Effector memory CD8-positive, alpha-beta T cell (primary cell): Measurements from ENCODE around the gene ITPR3.

Source experiments
- ATAC-seq: fragments of 150-1000 bp; cut with Tn5 transposase; replicated peaks from 2 replicates; pipeline ENCODE4 v1.10.0; 2021; ENCODE audit warnings: mild to moderate bottlenecking, moderate library complexity
- DNase-seq, 3 experiments: peaks; one replicate each; pipeline ENCODE4 v3.0.0; 2021
- H3K27ac Mint-ChIP-seq, 2 donors: one replicate each; pipeline ENCODE4 v1.8.0; 2022; ENCODE audit warnings: mild to moderate bottlenecking in 2 of 2, mixed read lengths in 2 of 2, moderate library complexity in 2 of 2
- H3K27me3 Mint-ChIP-seq, 2 donors: one replicate each; pipeline ENCODE4 v1.8.0; 2022; ENCODE audit warnings: mixed read lengths in 2 of 2
- H3K36me3 Mint-ChIP-seq: one replicate; pipeline ENCODE4 v1.8.0; 2022; ENCODE audit warnings: mild to moderate bottlenecking, moderate library complexity, mixed read lengths; ENCODE audit not compliant: insufficient read depth
- H3K4me1 Mint-ChIP-seq, 2 donors: one replicate each; pipeline ENCODE4 v1.8.0; 2022; ENCODE audit warnings: low read depth in 2 of 2, mixed read lengths in 2 of 2
- H3K4me3 Mint-ChIP-seq, 2 donors: one replicate each; pipeline ENCODE4 v1.8.0; 2022; ENCODE audit warnings: mild to moderate bottlenecking in 2 of 2, mixed read lengths in 2 of 2, moderate library complexity in 2 of 2
- H3K9me3 Mint-ChIP-seq, 2 donors: one replicate each; pipeline ENCODE4 v1.8.0; 2022; ENCODE audit warnings: mixed read lengths in 2 of 2

The ITPR3 gene

GRCh38 chr6:33610779-33611732 lies 10.1 kb upstream of the ITPR3 start:
- Mint-ChIP-seq H3K27me3 (peaks cover 0 to 9% of the 10 kb centered on the region in 2 donors), H3K36me3 (no peaks in the 10 kb centered on the region), H3K9me3 (no peaks in the 10 kb centered on the region), H3K27ac (no peak overlapping the region), H3K4me1 (peaks cover 0 to under 1% of the 10 kb centered on the region in 2 donors), H3K4me3 (no peak overlapping the region)
- DNase-seq (no peak), ATAC-seq (no peak)

GRCh38 chr6:33613146-33613794 lies 7.9 kb upstream of the ITPR3 start:
- Mint-ChIP-seq H3K4me1 (peaks cover 6 to 13% of the 10 kb centered on the region in 2 donors), H3K36me3 (peaks cover under 1% of the 10 kb centered on the region), H3K4me3 (no peak overlapping the region), H3K27ac (peak overlapping the region in 1 of 2 donors; percentile 84), H3K9me3 (no peaks in the 10 kb centered on the region), H3K27me3 (peaks cover 0 to 9% of the 10 kb centered on the region in 2 donors)
- ATAC-seq (no peak), DNase-seq (no peak)

- no peaks in the 10 kb centered on the region for H3K9me3 Mint-ChIP-seq
- H3K27me3 Mint-ChIP-seq = peaks cover 0 to 9% of the 10 kb centered on the region in 2 donors
- no peak overlapping the region for H3K4me3 Mint-ChIP-seq
- peak overlapping the region in 1 of 2 donors; percentile 84 for H3K27ac Mint-ChIP-seq
- ATAC-seq (no peak), DNase-seq (no peak)
- peaks cover 3% of the 10 kb centered on the region for H3K36me3 Mint-ChIP-seq
- H3K4me1 Mint-ChIP-seq = peaks cover 6 to 16% of the 10 kb centered on the region in 2 donors
These were observed 7.3 kb upstream of the ITPR3 start for GRCh38 chr6:33613795-33614168.

- Mint-ChIP-seq H3K27ac (peak overlapping the region; percentile 69 to 94), H3K9me3 (no peaks in the 10 kb centered on the region), H3K4me1 (peaks cover 15 to 33% of the 10 kb centered on the region in 2 donors), H3K4me3 (no peak overlapping the region), H3K27me3 (no peaks in the 10 kb centered on the region), H3K36me3 (peaks cover 17% of the 10 kb centered on the region)
- ATAC-seq = no peak
- no peak for DNase-seq
These were observed 5.0 kb upstream of the ITPR3 start for GRCh38 chr6:33616113-33616512.

GRCh38 chr6:33616913-33617312 lies 4.2 kb upstream of the ITPR3 start:
- Mint-ChIP-seq H3K9me3 (no peaks in the 10 kb centered on the region), H3K4me1 (peaks cover 15 to 34% of the 10 kb centered on the region in 2 donors), H3K27ac (peak overlapping the region; percentile 69 to 94), H3K27me3 (no peaks in the 10 kb centered on the region), H3K4me3 (peak overlapping the region in 1 of 2 donors; percentile 60), H3K36me3 (peaks cover 20% of the 10 kb centered on the region)
- no peak for ATAC-seq
- DNase-seq = peak in 1 of 3 experiments; percentile 14

- peak overlapping the region; percentile 98 to 99 for H3K27ac Mint-ChIP-seq
- peaks cover 37 to 57% of the 10 kb centered on the region in 2 donors for H3K4me1 Mint-ChIP-seq
- ATAC-seq = no peak
- H3K9me3 Mint-ChIP-seq = no peaks in the 10 kb centered on the region
- peak overlapping the region; percentile 96 to 98 for H3K4me3 Mint-ChIP-seq
- H3K27me3 Mint-ChIP-seq = no peaks in the 10 kb centered on the region
- peaks cover 35% of the 10 kb centered on the region for H3K36me3 Mint-ChIP-seq
- no peak for DNase-seq
These were observed 1.8 kb upstream of the ITPR3 start for GRCh38 chr6:33619166-33619840.

- peaks cover 37% of the 10 kb centered on the region for H3K36me3 Mint-ChIP-seq
- no peaks in the 10 kb centered on the region for H3K27me3 Mint-ChIP-seq
- H3K4me1 Mint-ChIP-seq = peaks cover 46 to 64% of the 10 kb centered on the region in 2 donors
- no peaks in the 10 kb centered on the region for H3K9me3 Mint-ChIP-seq
- H3K4me3 Mint-ChIP-seq = peak overlapping the region; percentile 96 to 98
- peak; percentile 28 to 32 (median 31) for DNase-seq
- peak; percentile 13 for ATAC-seq
- peak overlapping the region; percentile 98 to 99 for H3K27ac Mint-ChIP-seq
These were observed 815 bp upstream of the ITPR3 start for GRCh38 chr6:33620158-33620855.

GRCh38 chr6:33621711-33622388 lies 728 bp downstream of the ITPR3 start:
- H3K4me1 Mint-ChIP-seq = peaks cover 44 to 56% of the 10 kb centered on the region in 2 donors
- peak overlapping the region; percentile 98 for H3K27ac Mint-ChIP-seq
- no peaks in the 10 kb centered on the region for H3K9me3 Mint-ChIP-seq
- peak overlapping the region; percentile 96 to 98 for H3K4me3 Mint-ChIP-seq
- peak; percentile 11 to 29 (median 23) for DNase-seq
- no peaks in the 10 kb centered on the region for H3K27me3 Mint-ChIP-seq
- peak; percentile 16 for ATAC-seq
- peaks cover 39% of the 10 kb centered on the region for H3K36me3 Mint-ChIP-seq

GRCh38 chr6:33622456-33623431 lies 1.6 kb downstream of the ITPR3 start:
- no peaks in the 10 kb centered on the region for H3K9me3 Mint-ChIP-seq
- no peak for DNase-seq

GRCh38 chr6:33623895-33624381 lies 2.8 kb downstream of the ITPR3 start:
- no peak for DNase-seq
- Mint-ChIP-seq H3K4me3 (peak overlapping the region; percentile 96 to 98), H3K27ac (peak overlapping the region; percentile 36 to 98)

More at GRCh38 chr6:33622456-33623431, 1.6 kb downstream of the ITPR3 start:
- Mint-ChIP-seq H3K4me1 (peaks cover 43 to 56% of the 10 kb centered on the region in 2 donors), H3K27ac (peak overlapping the region; percentile 98), H3K4me3 (peak overlapping the region; percentile 96 to 98), H3K36me3 (peaks cover 39% of the 10 kb centered on the region), H3K27me3 (no peaks in the 10 kb centered on the region)
- ATAC-seq = no peak

GRCh38 chr6:33624856-33625255 lies 3.7 kb downstream of the ITPR3 start:
- Mint-ChIP-seq H3K9me3 (no peaks in the 10 kb centered on the region), H3K36me3 (peaks cover 30% of the 10 kb centered on the region), H3K4me3 (no peak overlapping the region), H3K27me3 (no peaks in the 10 kb centered on the region), H3K4me1 (peaks cover 47 to 56% of the 10 kb centered on the region in 2 donors), H3K27ac (peak overlapping the region in 1 of 2 donors; percentile 98)
- DNase-seq (no peak), ATAC-seq (no peak)

More at GRCh38 chr6:33623895-33624381, 2.8 kb downstream of the ITPR3 start:
- no peaks in the 10 kb centered on the region for H3K27me3 Mint-ChIP-seq
- H3K9me3 Mint-ChIP-seq = no peaks in the 10 kb centered on the region
- ATAC-seq = no peak
- H3K4me1 Mint-ChIP-seq = peaks cover 51 to 61% of the 10 kb centered on the region in 2 donors
- peaks cover 34% of the 10 kb centered on the region for H3K36me3 Mint-ChIP-seq
